ENCODE data around the gene RCN2. TPM values are rescaled to one million over a fixed set of nuclear protein-coding genes. Genes with fewer than 3 reads are reported as not detected.

The RCN2 gene
- total and polyA plus RNA-seq, 9 donors, result 51.2 to 131 (median 105) TPM

GRCh38 chr15:76972389-76973361 lies 41.1 kb downstream of the RCN2 start:
- Histone ChIP-seq H3K36me3 (ENCODE audit: control insufficient read depth, insufficient read depth, low read length) (no peaks in the 10 kb centered on the region), H3K4me3 (ENCODE audit: low read length) (no peak overlapping the region), H3K4me1 (ENCODE audit: control insufficient read depth, insufficient read depth, low read length) (peaks cover 7% of the 10 kb centered on the region), H3K27me3 (ENCODE audit: control insufficient read depth, insufficient read depth, low read length) (no peaks in the 10 kb centered on the region), H3K27ac (ENCODE audit: low read length) (peak overlapping the region; percentile 67), H3K9me3 (replicated peaks; ENCODE audit: control insufficient read depth, low read depth, low read length) (no peaks in the 10 kb centered on the region)
- 48% methylated on average over 14 of the region's 21 CpGs for WGBS (ENCODE audit: insufficient coverage)
- peak; percentile 81 for DNase-seq

GRCh38 chr15:76973362-76973743 lies 41.8 kb downstream of the RCN2 start:
- H3K4me1 ChIP-seq (ENCODE audit: control insufficient read depth, insufficient read depth, low read length), result peaks cover 7% of the 10 kb centered on the region
- DNase-seq, result peak; percentile 48
- no peaks in the 10 kb centered on the region for H3K27me3 ChIP-seq (ENCODE audit: control insufficient read depth, insufficient read depth, low read length)
- peak overlapping the region; percentile 67 for H3K27ac ChIP-seq (ENCODE audit: low read length)
- no peaks in the 10 kb centered on the region for H3K9me3 ChIP-seq (replicated peaks; ENCODE audit: control insufficient read depth, low read depth, low read length)
- no peaks in the 10 kb centered on the region for H3K36me3 ChIP-seq (ENCODE audit: control insufficient read depth, insufficient read depth, low read length)
- no peak overlapping the region for H3K4me3 ChIP-seq (ENCODE audit: low read length)
- WGBS (ENCODE audit: insufficient coverage), result 22% methylated on average over 3 of the region's 4 CpGs

- H3K9me3 ChIP-seq (replicated peaks; ENCODE audit: control insufficient read depth, low read depth, low read length), result peaks cover 2% of the 10 kb centered on the region
- H3K4me1 ChIP-seq (ENCODE audit: control insufficient read depth, insufficient read depth, low read length), result peaks cover 7% of the 10 kb centered on the region
- WGBS (ENCODE audit: insufficient coverage), result 100% methylated on average over 1 of the region's 2 CpGs
- H3K4me3 ChIP-seq (ENCODE audit: low read length), result no peak overlapping the region
- no peak overlapping the region for H3K27ac ChIP-seq (ENCODE audit: low read length)
- DNase-seq, result no peak
- H3K27me3 ChIP-seq (ENCODE audit: control insufficient read depth, insufficient read depth, low read length), result no peaks in the 10 kb centered on the region
- no peaks in the 10 kb centered on the region for H3K36me3 ChIP-seq (ENCODE audit: control insufficient read depth, insufficient read depth, low read length)
These were observed 42.4 kb downstream of the RCN2 start for GRCh38 chr15:76973906-76974305.

GRCh38 chr15:76974456-76975036 lies 43.0 kb downstream of the RCN2 start:
- no peaks in the 10 kb centered on the region for H3K36me3 ChIP-seq (ENCODE audit: control insufficient read depth, insufficient read depth, low read length)
- peaks cover 7% of the 10 kb centered on the region for H3K4me1 ChIP-seq (ENCODE audit: control insufficient read depth, insufficient read depth, low read length)
- WGBS (ENCODE audit: insufficient coverage), result 83% methylated on average over 1 of the region's 4 CpGs
- no peak overlapping the region for H3K27ac ChIP-seq (ENCODE audit: low read length)
- H3K9me3 ChIP-seq (replicated peaks; ENCODE audit: control insufficient read depth, low read depth, low read length), result peaks cover 5% of the 10 kb centered on the region
- no peak overlapping the region for H3K4me3 ChIP-seq (ENCODE audit: low read length)
- DNase-seq, result no peak
- H3K27me3 ChIP-seq (ENCODE audit: control insufficient read depth, insufficient read depth, low read length), result no peaks in the 10 kb centered on the region

- H3K27ac ChIP-seq (ENCODE audit: low read length), result no peak overlapping the region
- no peak overlapping the region for H3K4me3 ChIP-seq (ENCODE audit: low read length)
- H3K4me1 ChIP-seq (ENCODE audit: control insufficient read depth, insufficient read depth, low read length), result peaks cover 7% of the 10 kb centered on the region
- DNase-seq, result no peak
- WGBS (ENCODE audit: insufficient coverage), result no CpG with 5 or more reads among the region's 1 CpG
- no peaks in the 10 kb centered on the region for H3K36me3 ChIP-seq (ENCODE audit: control insufficient read depth, insufficient read depth, low read length)
- H3K27me3 ChIP-seq (ENCODE audit: control insufficient read depth, insufficient read depth, low read length), result peaks cover 2% of the 10 kb centered on the region
- peaks cover 5% of the 10 kb centered on the region for H3K9me3 ChIP-seq (replicated peaks; ENCODE audit: control insufficient read depth, low read depth, low read length)
These were observed 44.6 kb downstream of the RCN2 start for GRCh38 chr15:76976141-76976540.

- no peaks in the 10 kb centered on the region for H3K36me3 ChIP-seq (ENCODE audit: control insufficient read depth, insufficient read depth, low read length)
- H3K27ac ChIP-seq (ENCODE audit: low read length), result no peak overlapping the region
- H3K4me3 ChIP-seq (ENCODE audit: low read length), result no peak overlapping the region
- peaks cover 2% of the 10 kb centered on the region for H3K27me3 ChIP-seq (ENCODE audit: control insufficient read depth, insufficient read depth, low read length)
- no peak for DNase-seq
- H3K9me3 ChIP-seq (replicated peaks; ENCODE audit: control insufficient read depth, low read depth, low read length), result peaks cover 5% of the 10 kb centered on the region
- H3K4me1 ChIP-seq (ENCODE audit: control insufficient read depth, insufficient read depth, low read length), result peaks cover 7% of the 10 kb centered on the region
- WGBS (ENCODE audit: insufficient coverage), result 86% methylated on average over 1 of the region's 5 CpGs
These were observed 45.2 kb downstream of the RCN2 start for GRCh38 chr15:76976572-76977270.

GRCh38 chr15:76978522-76979330 lies 47.2 kb downstream of the RCN2 start:
- no peaks in the 10 kb centered on the region for H3K4me1 ChIP-seq (ENCODE audit: control insufficient read depth, insufficient read depth, low read length)
- no peak overlapping the region for H3K27ac ChIP-seq (ENCODE audit: low read length)
- H3K27me3 ChIP-seq (ENCODE audit: control insufficient read depth, insufficient read depth, low read length), result peaks cover 2% of the 10 kb centered on the region
- no peak for DNase-seq
- WGBS (ENCODE audit: insufficient coverage), result 95% methylated on average over 16 of the region's 18 CpGs
- no peaks in the 10 kb centered on the region for H3K36me3 ChIP-seq (ENCODE audit: control insufficient read depth, insufficient read depth, low read length)
- H3K9me3 ChIP-seq (replicated peaks; ENCODE audit: control insufficient read depth, low read depth, low read length), result peaks cover 5% of the 10 kb centered on the region
- no peak overlapping the region for H3K4me3 ChIP-seq (ENCODE audit: low read length)

- Histone ChIP-seq H3K36me3 (ENCODE audit: control insufficient read depth, insufficient read depth, low read length) (no peaks in the 10 kb centered on the region), H3K27me3 (ENCODE audit: control insufficient read depth, insufficient read depth, low read length) (peaks cover 2% of the 10 kb centered on the region), H3K27ac (ENCODE audit: low read length) (no peak overlapping the region), H3K4me3 (ENCODE audit: low read length) (no peak overlapping the region), H3K9me3 (replicated peaks; ENCODE audit: control insufficient read depth, low read depth, low read length) (peaks cover 5% of the 10 kb centered on the region), H3K4me1 (ENCODE audit: control insufficient read depth, insufficient read depth, low read length) (no peaks in the 10 kb centered on the region)
- 95% methylated on average over 23 of the region's 23 CpGs for WGBS (ENCODE audit: insufficient coverage)
- DNase-seq, result no peak
These were observed 47.9 kb downstream of the RCN2 start for GRCh38 chr15:76979331-76979925.

- Histone ChIP-seq H3K4me1 (ENCODE audit: control insufficient read depth, insufficient read depth, low read length) (no peaks in the 10 kb centered on the region), H3K27ac (ENCODE audit: low read length) (no peak overlapping the region), H3K4me3 (ENCODE audit: low read length) (no peak overlapping the region), H3K9me3 (replicated peaks; ENCODE audit: control insufficient read depth, low read depth, low read length) (peaks cover 5% of the 10 kb centered on the region), H3K27me3 (ENCODE audit: control insufficient read depth, insufficient read depth, low read length) (peaks cover 2% of the 10 kb centered on the region), H3K36me3 (ENCODE audit: control insufficient read depth, insufficient read depth, low read length) (no peaks in the 10 kb centered on the region)
- WGBS (ENCODE audit: insufficient coverage), result 91% methylated on average over 7 of the region's 7 CpGs
- DNase-seq, result no peak
These were observed 48.5 kb downstream of the RCN2 start for GRCh38 chr15:76979996-76980520.
